Measurements from ENCODE around the gene CXCL1. TPM values are rescaled to one million over a fixed set of nuclear protein-coding genes. Genes with fewer than 3 reads are reported as not detected.

CXCL1 gene
- total and polyA plus RNA-seq, 7 donors = 0.26 to 4.2 (median 1.6) TPM

DNA sequence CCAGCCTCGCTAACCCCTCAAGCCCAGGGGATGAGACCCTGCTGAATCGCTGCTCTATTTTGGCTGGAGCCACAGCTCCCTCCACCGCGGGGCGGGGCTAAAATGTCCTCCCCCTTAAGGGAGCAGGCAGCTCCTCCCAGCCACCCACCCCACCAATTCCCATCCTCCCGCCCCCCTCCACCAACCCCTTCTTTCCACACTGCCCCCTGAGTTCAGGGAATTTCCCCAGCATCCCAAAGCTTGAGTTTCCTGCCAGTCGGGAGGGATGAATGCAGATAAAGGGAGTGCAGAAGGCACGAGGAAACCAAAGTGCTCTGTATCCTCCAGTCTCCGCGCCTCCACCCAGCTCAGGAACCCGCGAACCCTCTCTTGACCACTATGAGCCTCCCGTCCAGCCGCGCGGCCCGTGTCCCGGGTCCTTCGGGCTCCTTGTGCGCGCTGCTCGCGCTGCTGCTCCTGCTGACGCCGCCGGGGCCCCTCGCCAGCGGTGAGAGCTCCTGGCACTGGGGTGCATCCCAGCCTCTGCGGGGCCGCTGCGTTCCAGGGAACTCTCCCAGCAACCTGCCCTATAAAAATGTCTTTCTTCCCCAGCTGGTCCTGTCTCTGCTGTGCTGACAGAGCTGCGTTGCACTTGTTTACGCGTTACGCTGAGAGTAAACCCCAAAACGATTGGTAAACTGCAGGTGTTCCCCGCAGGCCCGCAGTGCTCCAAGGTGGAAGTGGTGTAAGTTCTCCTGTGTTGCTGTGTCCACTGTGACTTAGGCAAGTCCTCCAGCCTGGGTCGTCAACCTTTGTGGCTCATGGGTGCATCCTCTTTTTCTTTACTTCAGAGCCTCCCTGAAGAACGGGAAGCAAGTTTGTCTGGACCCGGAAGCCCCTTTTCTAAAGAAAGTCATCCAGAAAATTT, 32.6 kb upstream of the CXCL1 start, which contains the start of gene CXCL6:
Gene CXCL6 (plus strand): TSS at position 306 of the 907 bp plus-strand sequence. CDS start 73 bp downstream, at position 379.
- 3 to 5% (median 5%) methylated on average over 40 to 41 of the region's 41 CpGs for WGBS, 3 donors
- Histone ChIP-seq H3K27me3 (ENCODE audit: insufficient read depth in 3 of 3, low read length in 2 of 3) (no peaks in the 10 kb centered on the region), H3K4me1 (no peaks in the 10 kb centered on the region), H3K36me3 (ENCODE audit: insufficient read depth in 1 of 2, low read depth in 1 of 2) (no peaks in the 10 kb centered on the region), H3K27ac (no peak within 1 kb of the TSS), H3K4me3 (peak within 1 kb of the TSS; percentile 54), H3K9me3 (no peaks in the 10 kb centered on the region)
- TF ChIP-seq, protein P1, sequence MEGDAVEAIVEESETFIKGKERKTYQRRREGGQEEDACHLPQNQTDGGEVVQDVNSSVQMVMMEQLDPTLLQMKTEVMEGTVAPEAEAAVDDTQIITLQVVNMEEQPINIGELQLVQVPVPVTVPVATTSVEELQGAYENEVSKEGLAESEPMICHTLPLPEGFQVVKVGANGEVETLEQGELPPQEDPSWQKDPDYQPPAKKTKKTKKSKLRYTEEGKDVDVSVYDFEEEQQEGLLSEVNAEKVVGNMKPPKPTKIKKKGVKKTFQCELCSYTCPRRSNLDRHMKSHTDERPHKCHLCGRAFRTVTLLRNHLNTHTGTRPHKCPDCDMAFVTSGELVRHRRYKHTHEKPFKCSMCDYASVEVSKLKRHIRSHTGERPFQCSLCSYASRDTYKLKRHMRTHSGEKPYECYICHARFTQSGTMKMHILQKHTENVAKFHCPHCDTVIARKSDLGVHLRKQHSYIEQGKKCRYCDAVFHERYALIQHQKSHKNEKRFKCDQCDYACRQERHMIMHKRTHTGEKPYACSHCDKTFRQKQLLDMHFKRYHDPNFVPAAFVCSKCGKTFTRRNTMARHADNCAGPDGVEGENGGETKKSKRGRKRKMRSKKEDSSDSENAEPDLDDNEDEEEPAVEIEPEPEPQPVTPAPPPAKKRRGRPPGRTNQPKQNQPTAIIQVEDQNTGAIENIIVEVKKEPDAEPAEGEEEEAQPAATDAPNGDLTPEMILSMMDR (IDR thresholded peaks at IDR 0.05) = no peak
- DNase-seq (peak; percentile 46 to 58), ATAC-seq (no peak)
- intact Hi-C loops (cut with DNase I) = no loop called here

DNA sequence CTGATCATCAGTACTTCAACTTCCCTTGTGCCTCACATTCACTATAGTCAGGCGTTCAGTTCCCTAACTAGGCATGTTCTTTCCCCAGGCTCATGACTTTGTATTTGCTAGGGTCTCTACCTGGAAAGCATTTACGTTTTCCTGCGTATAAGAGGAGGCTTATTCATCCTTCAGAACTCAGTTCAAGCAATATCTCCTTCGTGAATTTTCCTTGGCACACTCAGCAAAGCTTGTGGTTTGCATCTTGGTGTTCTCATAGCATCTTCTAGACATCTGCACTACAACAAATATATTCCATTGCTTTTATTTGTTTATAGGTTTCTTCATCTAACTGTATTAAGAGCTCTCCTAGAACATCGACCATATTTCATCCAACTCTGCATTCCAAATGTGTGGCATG, 30.1 kb upstream of the CXCL1 start:
- TF ChIP-seq, protein P1 (IDR thresholded peaks at IDR 0.05) = no peak
- ATAC-seq (no peak), DNase-seq (no peak)
- Histone ChIP-seq H3K27me3 (ENCODE audit: insufficient read depth in 3 of 3, low read length in 2 of 3) (peaks cover 0 to 3% (median 0%) of the 10 kb centered on the region in 3 donors), H3K27ac (no peak overlapping the region), H3K9me3 (no peaks in the 10 kb centered on the region), H3K36me3 (ENCODE audit: insufficient read depth in 1 of 2, low read depth in 1 of 2) (no peaks in the 10 kb centered on the region), H3K4me1 (no peaks in the 10 kb centered on the region), H3K4me3 (no peak overlapping the region)
- WGBS, 3 donors = 87 to 88% (median 87%) methylated on average over 5 of the region's 5 CpGs
- intact Hi-C loops (cut with DNase I) = no loop called here

DNA sequence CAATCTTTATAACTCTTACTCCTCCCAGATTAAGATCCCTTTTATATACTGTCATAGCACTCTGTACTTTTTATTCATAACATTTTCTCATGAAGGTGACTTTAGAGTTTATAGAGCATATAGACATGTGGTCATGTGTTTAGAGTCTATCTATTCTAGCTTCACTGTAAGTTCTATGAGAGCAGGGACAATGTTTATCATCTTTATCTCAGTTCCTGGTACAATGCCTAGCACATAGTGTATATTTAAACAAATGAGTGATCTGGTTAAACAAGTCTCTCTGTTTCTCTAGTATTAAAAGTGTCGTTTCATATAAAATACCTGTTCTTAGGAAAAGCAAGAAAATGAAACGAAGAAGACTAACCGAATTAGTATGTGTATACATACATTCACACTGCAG, 29.5 kb upstream of the CXCL1 start:
- H3K4me1 ChIP-seq = no peaks in the 10 kb centered on the region
- WGBS, 3 donors = 90 to 94% (median 93%) methylated on average over 3 of the region's 3 CpGs
- no peak overlapping the region for H3K4me3 ChIP-seq
- DNase-seq (no peak), ATAC-seq (no peak)
- TF ChIP-seq, protein P1 (IDR thresholded peaks at IDR 0.05) = no peak
- H3K36me3 ChIP-seq (ENCODE audit: insufficient read depth in 1 of 2, low read depth in 1 of 2) = no peaks in the 10 kb centered on the region
- H3K9me3 ChIP-seq = no peaks in the 10 kb centered on the region
- peaks cover 0 to 3% (median 0%) of the 10 kb centered on the region in 3 donors for H3K27me3 ChIP-seq (ENCODE audit: insufficient read depth in 3 of 3, low read length in 2 of 3)
- intact Hi-C loops (cut with DNase I) = no loop called here
- no peak overlapping the region for H3K27ac ChIP-seq

DNA sequence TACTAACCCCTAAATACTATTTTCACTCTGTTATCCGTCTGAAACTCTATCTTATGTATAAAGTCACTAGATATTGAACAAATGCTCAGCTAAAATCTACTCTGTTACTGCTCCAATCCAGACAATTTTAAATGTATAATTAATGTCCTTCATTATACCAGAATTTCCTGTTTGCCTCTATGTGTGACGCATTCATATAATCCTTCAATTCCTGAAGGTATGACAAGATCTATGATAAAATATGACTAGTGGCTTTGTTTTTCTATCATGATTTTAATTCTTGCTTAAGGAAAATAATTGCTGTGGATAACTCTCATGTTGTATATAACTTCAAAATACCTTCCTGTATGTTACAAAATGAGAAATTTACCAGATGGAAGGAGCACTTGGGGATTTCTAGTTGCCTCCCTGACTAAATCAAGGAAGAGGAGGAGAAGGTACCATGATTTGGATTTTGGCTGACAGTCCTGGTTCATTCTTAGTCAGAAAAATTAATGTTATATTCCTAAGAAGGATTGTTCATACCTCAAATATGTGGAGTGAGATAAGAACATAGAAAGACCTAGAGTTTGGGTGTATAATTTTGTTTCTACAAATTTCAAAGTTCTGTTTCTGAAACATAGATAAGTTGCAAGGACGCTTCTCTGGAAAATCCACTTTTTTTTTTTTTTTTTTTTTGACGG, 27.8 kb upstream of the CXCL1 start:
- H3K9me3 ChIP-seq = no peaks in the 10 kb centered on the region
- H3K27me3 ChIP-seq (ENCODE audit: insufficient read depth in 3 of 3, low read length in 2 of 3) = peaks cover 0 to 3% (median 0%) of the 10 kb centered on the region in 3 donors
- 69 to 92% (median 87%) methylated on average over 3 to 4 of the region's 4 CpGs for WGBS, 3 donors

More for the DNA sequence above, 27.8 kb upstream of the CXCL1 start:
- Histone ChIP-seq H3K27ac (no peak overlapping the region), H3K4me1 (no peaks in the 10 kb centered on the region), H3K4me3 (no peak overlapping the region), H3K36me3 (ENCODE audit: insufficient read depth in 1 of 2, low read depth in 1 of 2) (no peaks in the 10 kb centered on the region)
- intact Hi-C loops (cut with DNase I) = no loop called here
- DNase-seq (no peak), ATAC-seq (no peak)
- TF ChIP-seq, protein P1 (IDR thresholded peaks at IDR 0.05) = no peak
